Femur (tissue), 1 donor: Measurements from ENCODE around the gene MTF1.
"Not testable (repeated sequence)": the region's sequence is repeated elsewhere in the genome, so short reads cannot be mapped to it uniquely, and the experiment has no call there.

Source experiments
- DNase-seq: peaks from one replicate; pipeline ENCODE4 v3.0.0-alpha.2; 2017

The MTF1 gene

GRCh38 chr1:37782491-37782890 is 76.9 kb downstream of the MTF1 start:
- DNase-seq = no peak

GRCh38 chr1:37778654-37779053 is 80.7 kb downstream of the MTF1 start:
- no peak for DNase-seq

- DNase-seq = no peak
Observed at GRCh38 chr1:37776946-37777516, 82.4 kb downstream of the MTF1 start.

GRCh38 chr1:37771440-37771839 is 88.0 kb downstream of the MTF1 start:
- DNase-seq = not testable (repeated sequence)

- DNase-seq = no peak
Observed at GRCh38 chr1:37767488-37767887, 91.9 kb downstream of the MTF1 start.

GRCh38 chr1:37765916-37766664 is 93.3 kb downstream of the MTF1 start:
- DNase-seq = no peak

- no peak for DNase-seq
Observed at GRCh38 chr1:37764888-37765441, 94.4 kb downstream of the MTF1 start, which contains the start of gene EPHA10. EPHA10 (minus strand) TSS chr1:37765120; CDS start chr1:37765066, 54 bp downstream.

- peak; percentile 63 for DNase-seq
Observed at GRCh38 chr1:37764414-37764825, 95.0 kb downstream of the MTF1 start.

- no peak for DNase-seq
Observed at GRCh38 chr1:37763791-37764413, 95.5 kb downstream of the MTF1 start.

GRCh38 chr1:37762516-37762915 is 96.9 kb downstream of the MTF1 start:
- no peak for DNase-seq

GRCh38 chr1:37761416-37762095 is 97.8 kb downstream of the MTF1 start:
- no peak for DNase-seq
